ENCODE results near the gene NUP35.
"Not testable (repeated sequence)": the region's sequence is repeated elsewhere in the genome, so short reads cannot be mapped to it uniquely, and the experiment has no call there.

NUP35 gene

DNA sequence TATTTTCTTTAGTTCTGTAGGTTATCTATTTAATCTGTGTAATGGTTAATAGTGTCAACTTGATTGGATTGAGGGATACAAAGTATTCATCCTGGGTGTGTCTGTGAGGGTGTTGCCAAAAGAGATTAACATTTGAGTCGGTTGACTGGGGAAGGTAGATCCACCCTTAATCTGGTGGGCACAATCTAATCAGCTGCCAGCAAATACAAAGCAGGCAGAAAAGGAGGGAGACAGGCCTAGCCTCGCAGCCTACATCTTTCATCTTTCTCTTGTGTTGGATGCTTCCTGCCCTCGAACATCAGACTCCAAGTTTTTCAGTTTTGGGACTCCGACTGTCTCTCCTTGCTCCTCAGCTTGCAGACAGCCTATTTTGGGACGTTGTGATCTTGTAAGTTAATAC, 42.7 kb downstream of the NUP35 start:
- H3K36me3 ChIP-seq (ENCODE audit: control insufficient read depth, insufficient read depth, low read length): peaks cover 41% of the 10 kb centered on the region
- H3K4me1 ChIP-seq (ENCODE audit: control insufficient read depth, insufficient read depth, low read length, poor library complexity, severe bottlenecking); H3K27ac ChIP-seq (ENCODE audit: low read depth, low read length, severe bottlenecking); H3K9me3 ChIP-seq (ENCODE audit: control insufficient read depth, low read length); H3K4me3 ChIP-seq (ENCODE audit: extremely low read depth, insufficient read depth, low read length, poor library complexity, severe bottlenecking): not testable (repeated sequence)
- WGBS, 2 experiments (ENCODE audit: insufficient coverage in 2 of 2): 96 to 100% methylated on average over 1 to 2 of the region's 5 CpGs

DNA sequence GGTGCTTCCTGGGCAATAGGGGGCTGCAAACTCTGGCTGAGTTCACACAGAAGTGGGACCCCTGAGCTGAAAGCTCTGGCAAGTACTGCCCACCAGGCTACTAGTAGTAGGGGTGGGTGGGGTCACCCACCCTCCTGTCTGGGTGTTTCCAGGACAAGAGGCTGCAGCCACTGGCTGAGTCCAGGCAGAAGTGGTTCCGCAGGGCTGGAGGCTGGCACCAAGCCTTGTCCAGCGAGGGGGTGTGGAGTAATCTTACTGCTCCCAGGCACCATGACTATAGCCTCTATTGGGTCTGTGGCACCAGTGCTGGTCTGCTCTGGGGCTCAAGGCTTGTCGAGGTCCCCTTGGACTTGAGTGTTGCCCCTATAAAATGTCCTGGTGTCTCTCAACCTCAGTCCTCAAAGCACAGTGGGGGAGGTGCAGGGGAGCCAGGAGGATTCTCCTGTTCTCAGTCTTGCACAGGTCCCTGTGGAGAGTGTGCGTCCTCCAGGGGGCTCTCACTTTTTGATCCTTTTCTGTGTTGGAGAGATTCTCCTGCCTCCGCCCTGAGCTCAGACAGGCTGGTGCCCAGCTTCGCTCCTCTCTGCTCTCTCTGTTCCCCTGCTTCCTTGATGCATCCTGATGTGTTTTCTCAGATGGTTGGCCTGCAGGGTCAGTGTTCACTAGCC, 48.1 kb downstream of the NUP35 start:
- Histone ChIP-seq H3K4me3 (ENCODE audit: extremely low read depth, insufficient read depth, low read length, poor library complexity, severe bottlenecking) (no peak overlapping the region), H3K36me3 (ENCODE audit: control insufficient read depth, insufficient read depth, low read length) (peaks cover 15% of the 10 kb centered on the region), H3K27ac (ENCODE audit: low read depth, low read length, severe bottlenecking) (no peak overlapping the region), H3K9me3 (ENCODE audit: control insufficient read depth, low read length) (peaks cover 7% of the 10 kb centered on the region), H3K4me1 (ENCODE audit: control insufficient read depth, insufficient read depth, low read length, poor library complexity, severe bottlenecking) (no peaks in the 10 kb centered on the region)
- WGBS, 2 experiments (ENCODE audit: insufficient coverage in 2 of 2): 91 to 95% methylated on average over 6 of the region's 6 CpGs

DNA sequence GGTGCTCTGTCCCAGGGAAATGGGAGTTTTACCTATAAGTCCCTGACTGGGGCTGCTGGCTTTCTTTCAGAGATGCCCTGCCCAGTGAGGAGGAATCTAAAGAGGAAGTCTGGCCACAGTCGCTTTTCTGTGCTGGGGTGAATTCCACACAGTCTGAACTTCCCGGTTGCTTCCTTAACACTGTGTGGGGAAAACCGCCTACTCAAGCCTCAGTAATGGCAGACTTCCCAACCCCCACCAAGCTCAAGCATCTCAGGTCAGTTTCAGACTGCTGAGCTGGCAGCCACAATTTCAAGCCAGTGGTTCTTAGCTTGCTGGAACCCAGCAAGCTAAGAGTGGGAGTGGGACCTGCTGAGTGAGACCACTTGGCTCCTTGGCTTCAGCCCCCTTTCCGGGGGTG, 54.9 kb downstream of the NUP35 start:
- peaks cover 44% of the 10 kb centered on the region for H3K36me3 ChIP-seq (ENCODE audit: control insufficient read depth, insufficient read depth, low read length)
- 77 to 86% methylated on average over 1 to 3 of the region's 4 CpGs for WGBS, 2 experiments (ENCODE audit: insufficient coverage in 2 of 2)
- H3K9me3 ChIP-seq (ENCODE audit: control insufficient read depth, low read length): peaks cover 22% of the 10 kb centered on the region
- peaks cover 6% of the 10 kb centered on the region for H3K4me1 ChIP-seq (ENCODE audit: control insufficient read depth, insufficient read depth, low read length, poor library complexity, severe bottlenecking)
- H3K4me3 ChIP-seq (ENCODE audit: extremely low read depth, insufficient read depth, low read length, poor library complexity, severe bottlenecking): no peak overlapping the region
- no peak overlapping the region for H3K27ac ChIP-seq (ENCODE audit: low read depth, low read length, severe bottlenecking)

DNA sequence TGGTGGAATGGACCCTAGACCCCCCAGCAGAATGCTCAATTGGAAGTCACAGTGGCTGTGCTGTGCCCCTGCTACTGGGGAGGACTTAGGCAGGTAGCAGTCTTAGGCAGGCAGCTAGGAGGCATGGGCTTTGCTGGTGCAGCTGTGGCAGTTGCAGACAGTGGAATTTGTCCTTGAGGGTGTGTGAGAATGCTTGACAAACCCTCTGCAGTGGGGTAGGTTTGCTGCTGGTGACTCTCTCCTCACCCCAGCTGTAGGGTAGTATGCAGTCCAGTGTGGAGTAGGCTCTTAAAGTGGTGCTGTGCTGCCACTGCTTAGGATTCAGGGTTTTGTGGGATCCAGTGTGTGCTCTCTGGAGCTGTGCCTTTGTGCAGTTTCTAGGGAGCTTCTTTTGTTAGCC, 61.3 kb downstream of the NUP35 start:
- Histone ChIP-seq H3K9me3 (ENCODE audit: control insufficient read depth, low read length) (peaks cover 13% of the 10 kb centered on the region), H3K4me3 (ENCODE audit: extremely low read depth, insufficient read depth, low read length, poor library complexity, severe bottlenecking) (no peak overlapping the region), H3K4me1 (ENCODE audit: control insufficient read depth, insufficient read depth, low read length, poor library complexity, severe bottlenecking) (no peaks in the 10 kb centered on the region), H3K27ac (ENCODE audit: low read depth, low read length, severe bottlenecking) (no peak overlapping the region), H3K36me3 (ENCODE audit: control insufficient read depth, insufficient read depth, low read length) (peaks cover 35% of the 10 kb centered on the region)

DNA sequence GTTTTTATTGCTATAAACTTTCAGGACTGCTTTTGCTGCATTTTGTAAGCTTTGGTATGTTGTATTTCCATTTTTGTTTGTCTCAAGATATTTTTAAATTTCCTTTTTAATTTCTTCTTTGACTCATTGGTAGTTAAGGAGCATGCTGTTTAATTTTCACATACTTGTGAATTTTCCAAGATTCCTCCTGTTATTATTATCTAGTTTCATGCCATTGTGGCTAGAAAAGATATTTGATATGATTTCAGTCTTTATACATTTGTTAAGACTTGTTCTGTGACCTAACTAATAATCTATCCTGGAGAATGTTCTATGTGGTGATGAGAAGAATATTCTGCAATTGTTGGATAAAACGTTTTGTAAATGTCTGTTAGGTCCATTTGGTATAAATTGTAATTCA, 62.1 kb downstream of the NUP35 start:
- H3K27ac ChIP-seq (ENCODE audit: low read depth, low read length, severe bottlenecking): no peak overlapping the region
- H3K36me3 ChIP-seq (ENCODE audit: control insufficient read depth, insufficient read depth, low read length): peaks cover 31% of the 10 kb centered on the region
- no peak overlapping the region for H3K4me3 ChIP-seq (ENCODE audit: extremely low read depth, insufficient read depth, low read length, poor library complexity, severe bottlenecking)
- WGBS, 2 experiments (ENCODE audit: insufficient coverage in 2 of 2): 86% methylated on average over 1 of the region's 1 CpG; no CpG with 5 or more reads in 1 of the 2 experiments
- no peaks in the 10 kb centered on the region for H3K4me1 ChIP-seq (ENCODE audit: control insufficient read depth, insufficient read depth, low read length, poor library complexity, severe bottlenecking)
- peaks cover 13% of the 10 kb centered on the region for H3K9me3 ChIP-seq (ENCODE audit: control insufficient read depth, low read length)

DNA sequence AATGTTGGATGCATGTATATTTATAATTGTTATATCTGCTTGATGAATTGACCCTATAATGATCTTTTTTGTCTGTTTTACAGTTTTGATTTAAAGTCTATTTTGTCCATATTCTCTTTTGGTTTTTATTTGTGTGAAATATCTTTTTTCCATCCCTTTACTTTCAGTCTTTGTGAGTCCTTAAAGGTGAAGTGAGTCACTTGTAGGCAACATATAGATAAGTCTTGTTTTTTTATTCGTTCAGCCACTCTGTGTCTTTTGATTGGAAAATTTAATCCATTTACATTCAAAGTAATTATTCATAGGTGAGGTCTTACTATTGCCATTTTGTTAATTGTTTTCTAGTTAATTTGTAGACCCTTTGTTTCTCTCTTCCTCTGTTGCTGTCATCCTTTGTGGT, 62.5 kb downstream of the NUP35 start:
- H3K36me3 ChIP-seq (ENCODE audit: control insufficient read depth, insufficient read depth, low read length): peaks cover 34% of the 10 kb centered on the region
- peaks cover 13% of the 10 kb centered on the region for H3K9me3 ChIP-seq (ENCODE audit: control insufficient read depth, low read length)
- no peaks in the 10 kb centered on the region for H3K4me1 ChIP-seq (ENCODE audit: control insufficient read depth, insufficient read depth, low read length, poor library complexity, severe bottlenecking)
- H3K27ac ChIP-seq (ENCODE audit: low read depth, low read length, severe bottlenecking): no peak overlapping the region
- no peak overlapping the region for H3K4me3 ChIP-seq (ENCODE audit: extremely low read depth, insufficient read depth, low read length, poor library complexity, severe bottlenecking)
- WGBS, 2 experiments (ENCODE audit: insufficient coverage in 2 of 2): no CpG with 5 or more reads among the region's 1 CpG

DNA sequence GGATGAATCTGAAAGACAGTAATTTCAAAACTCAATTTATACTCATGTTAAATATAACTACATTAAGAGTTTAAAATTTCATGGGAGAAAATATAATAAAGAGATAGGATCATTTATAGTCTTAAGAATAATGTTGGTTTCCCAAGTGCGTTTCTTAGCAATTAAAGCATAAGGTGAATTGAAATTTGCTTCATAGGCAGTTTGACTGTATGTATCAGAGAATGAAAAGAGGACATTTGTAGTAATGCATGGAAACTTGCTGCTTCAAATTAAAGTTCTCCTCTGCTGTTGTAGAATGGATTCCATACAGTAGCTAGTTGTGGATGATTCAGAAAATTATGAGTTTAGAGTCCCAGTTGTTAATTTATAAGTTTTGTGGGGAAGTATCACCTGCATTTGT, 68.1 kb downstream of the NUP35 start:
- 82 to 88% methylated on average over 1 of the region's 1 CpG for WGBS, 2 experiments (ENCODE audit: insufficient coverage in 2 of 2)
- Histone ChIP-seq H3K36me3 (ENCODE audit: control insufficient read depth, insufficient read depth, low read length) (peaks cover 11% of the 10 kb centered on the region), H3K9me3 (ENCODE audit: control insufficient read depth, low read length) (no peaks in the 10 kb centered on the region), H3K27ac (ENCODE audit: low read depth, low read length, severe bottlenecking) (no peak overlapping the region), H3K4me1 (ENCODE audit: control insufficient read depth, insufficient read depth, low read length, poor library complexity, severe bottlenecking) (peaks cover 4% of the 10 kb centered on the region), H3K4me3 (ENCODE audit: extremely low read depth, insufficient read depth, low read length, poor library complexity, severe bottlenecking) (no peak overlapping the region)

DNA sequence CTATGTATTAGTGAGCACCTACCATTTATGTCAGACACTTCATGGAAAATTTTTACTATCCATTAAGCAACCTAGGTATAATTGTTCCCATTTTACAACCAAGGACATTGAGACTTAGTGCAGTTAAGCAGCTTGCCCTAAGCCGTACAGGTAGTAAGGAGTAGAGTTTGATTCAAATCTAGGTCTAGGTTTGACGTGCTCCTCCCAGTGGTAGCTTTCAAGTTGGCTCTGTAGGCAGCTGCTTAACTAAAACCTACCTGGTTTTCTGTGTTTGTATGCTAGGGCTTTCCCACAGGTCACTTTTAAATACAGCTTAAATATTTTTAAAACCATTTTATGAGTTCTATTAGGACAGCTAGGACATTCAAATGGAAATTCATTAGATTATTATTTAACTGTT, 69.7 kb downstream of the NUP35 start:
- H3K9me3 ChIP-seq (ENCODE audit: control insufficient read depth, low read length): no peaks in the 10 kb centered on the region
- H3K27ac ChIP-seq (ENCODE audit: low read depth, low read length, severe bottlenecking): no peak overlapping the region
- WGBS, 2 experiments (ENCODE audit: insufficient coverage in 2 of 2): 100% methylated on average over 1 of the region's 2 CpGs; no CpG with 5 or more reads in 1 of the 2 experiments
- H3K4me3 ChIP-seq (ENCODE audit: extremely low read depth, insufficient read depth, low read length, poor library complexity, severe bottlenecking): no peak overlapping the region
- H3K4me1 ChIP-seq (ENCODE audit: control insufficient read depth, insufficient read depth, low read length, poor library complexity, severe bottlenecking): peaks cover 4% of the 10 kb centered on the region
- H3K36me3 ChIP-seq (ENCODE audit: control insufficient read depth, insufficient read depth, low read length): peaks cover 18% of the 10 kb centered on the region

DNA sequence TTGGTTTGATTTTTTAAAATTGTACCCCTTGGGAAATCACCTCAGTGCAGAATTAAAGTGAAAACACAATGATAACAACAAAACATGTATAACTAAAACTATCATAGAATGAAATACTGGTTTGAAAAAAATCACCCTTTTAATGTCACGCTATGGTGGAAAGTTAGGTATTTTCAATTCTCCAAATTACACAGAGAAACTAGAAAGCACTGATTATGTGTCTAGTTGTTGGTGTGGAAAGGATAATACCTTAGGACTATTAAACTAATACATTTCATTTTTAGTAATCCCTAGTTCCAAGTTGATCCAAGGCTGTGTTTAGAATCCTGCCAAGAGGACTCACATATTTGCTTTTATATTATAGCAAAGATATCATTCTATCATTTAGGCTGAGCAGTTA, 71.2 kb downstream of the NUP35 start:
- no peak overlapping the region for H3K4me3 ChIP-seq (ENCODE audit: extremely low read depth, insufficient read depth, low read length, poor library complexity, severe bottlenecking)
- no CpG with 5 or more reads among the region's 1 CpG for WGBS, 2 experiments (ENCODE audit: insufficient coverage in 2 of 2)
- H3K9me3 ChIP-seq (ENCODE audit: control insufficient read depth, low read length): no peaks in the 10 kb centered on the region
- peaks cover 18% of the 10 kb centered on the region for H3K36me3 ChIP-seq (ENCODE audit: control insufficient read depth, insufficient read depth, low read length)
- H3K27ac ChIP-seq (ENCODE audit: low read depth, low read length, severe bottlenecking): no peak overlapping the region
- peaks cover 4% of the 10 kb centered on the region for H3K4me1 ChIP-seq (ENCODE audit: control insufficient read depth, insufficient read depth, low read length, poor library complexity, severe bottlenecking)

DNA sequence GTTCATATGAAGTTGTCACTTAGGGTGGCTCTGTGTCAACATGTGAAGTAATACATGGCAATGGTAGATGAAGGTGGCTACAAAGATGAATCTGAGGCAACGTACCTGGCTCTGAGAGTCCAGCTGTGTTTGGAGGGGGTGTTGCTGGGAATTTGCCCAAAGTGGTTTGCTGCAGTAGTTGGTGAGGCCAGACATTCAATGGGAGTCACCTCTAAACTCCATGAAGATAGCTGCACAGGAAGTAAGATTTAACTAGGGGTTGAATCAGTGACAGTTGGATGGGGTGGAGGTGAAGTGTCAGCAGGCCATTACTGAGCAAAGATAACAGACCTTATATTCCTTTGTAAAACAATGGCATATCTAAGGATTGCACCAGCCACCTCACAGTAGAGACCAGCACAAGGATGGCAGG, 71.8 kb downstream of the NUP35 start:
- Histone ChIP-seq H3K4me3 (ENCODE audit: extremely low read depth, insufficient read depth, low read length, poor library complexity, severe bottlenecking) (no peak overlapping the region), H3K36me3 (ENCODE audit: control insufficient read depth, insufficient read depth, low read length) (peaks cover 18% of the 10 kb centered on the region), H3K27ac (ENCODE audit: low read depth, low read length, severe bottlenecking) (no peak overlapping the region), H3K9me3 (ENCODE audit: control insufficient read depth, low read length) (no peaks in the 10 kb centered on the region), H3K4me1 (ENCODE audit: control insufficient read depth, insufficient read depth, low read length, poor library complexity, severe bottlenecking) (peaks cover 4% of the 10 kb centered on the region)
- WGBS, 2 experiments (ENCODE audit: insufficient coverage in 2 of 2): 100% methylated on average over 1 of the region's 1 CpG

DNA sequence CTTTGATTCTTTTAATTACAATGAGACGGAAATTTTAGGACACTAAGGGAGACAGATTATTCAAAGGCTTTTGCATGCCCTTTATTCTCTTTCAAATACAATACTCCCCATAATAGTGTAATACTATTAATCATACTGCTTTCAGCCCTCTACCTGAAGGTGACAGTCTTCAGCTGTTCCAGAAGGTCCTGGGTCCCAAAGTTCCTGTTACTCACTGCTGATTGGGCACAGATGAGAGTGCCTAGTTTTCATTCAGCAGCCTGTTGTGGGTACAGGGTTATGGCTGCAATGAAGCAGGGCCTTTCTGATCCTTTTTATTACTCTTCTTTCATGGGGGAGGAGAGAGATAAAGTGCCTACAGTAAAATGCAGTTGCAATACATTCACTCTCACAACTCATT, 80.2 kb downstream of the NUP35 start:
- Histone ChIP-seq H3K4me1 (ENCODE audit: control insufficient read depth, insufficient read depth, low read length, poor library complexity, severe bottlenecking) (peaks cover 6% of the 10 kb centered on the region), H3K27ac (ENCODE audit: low read depth, low read length, severe bottlenecking) (no peak overlapping the region), H3K9me3 (ENCODE audit: control insufficient read depth, low read length) (peaks cover 3% of the 10 kb centered on the region), H3K4me3 (ENCODE audit: extremely low read depth, insufficient read depth, low read length, poor library complexity, severe bottlenecking) (no peak overlapping the region), H3K36me3 (ENCODE audit: control insufficient read depth, insufficient read depth, low read length) (no peaks in the 10 kb centered on the region)
- 100% methylated on average over 1 of the region's 1 CpG; no CpG with 5 or more reads in 1 of the 2 experiments for WGBS, 2 experiments (ENCODE audit: insufficient coverage in 2 of 2)

Data from mesodermal cell (in vitro differentiated cells).